Cardiac fibroblast (primary cell): ENCODE measurements around the gene ATXN1.

Experiments
- DNase-seq, 2 donors: peaks; one replicate each; pipeline versions ENCODE4 v3.0.0 to v3.0.0-alpha.2; 2010; ENCODE audit warnings: low read depth in 2 of 2
- H3K4me3 ChIP-seq, 2 donors: replicated peaks in 1 of 2; 1 replicate in 1 of 2; 2 replicates in 1 of 2; pipeline ENCODE4 v1.5.1; 2011; ENCODE audit warnings: low read depth in 2 of 2, low read length in 2 of 2, mild to moderate bottlenecking in 2 of 2, moderate library complexity in 1 of 2
- TF ChIP-seq, protein P1 (sequence below): IDR thresholded peaks from one replicate; pipeline ENCODE4 v1.5.1; 2011; ENCODE audit warnings: low read depth, mild to moderate bottlenecking, low read length, inconsistent platforms

ATXN1 gene

DNA sequence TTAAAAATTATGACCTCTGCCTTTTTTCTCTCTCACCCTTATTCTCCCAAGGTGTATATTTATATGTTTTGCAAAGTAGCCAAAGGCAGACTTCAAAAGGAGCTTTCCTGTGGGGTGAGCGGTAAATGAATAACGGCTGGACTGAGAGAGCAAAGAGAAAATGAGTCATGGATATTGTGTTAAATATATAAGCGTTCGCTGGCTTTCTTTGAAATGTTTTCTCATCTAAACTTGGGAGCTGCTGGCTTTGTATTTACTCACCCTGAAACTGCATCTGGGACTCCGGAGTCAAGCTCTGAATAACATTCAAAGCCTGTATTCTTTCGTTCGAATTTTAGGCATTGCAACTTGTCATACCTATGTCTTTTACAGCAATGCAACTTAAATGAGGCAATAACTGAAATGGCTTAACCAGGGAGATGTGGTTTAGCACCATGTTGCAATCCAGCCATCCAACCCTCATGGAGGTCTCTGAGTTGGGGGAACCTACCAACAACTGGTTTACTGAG lies 32.0 kb downstream of the ATXN1 start:
- DNase-seq: peak in 1 of 2 donors; percentile 70
- TF ChIP-seq, protein P1, sequence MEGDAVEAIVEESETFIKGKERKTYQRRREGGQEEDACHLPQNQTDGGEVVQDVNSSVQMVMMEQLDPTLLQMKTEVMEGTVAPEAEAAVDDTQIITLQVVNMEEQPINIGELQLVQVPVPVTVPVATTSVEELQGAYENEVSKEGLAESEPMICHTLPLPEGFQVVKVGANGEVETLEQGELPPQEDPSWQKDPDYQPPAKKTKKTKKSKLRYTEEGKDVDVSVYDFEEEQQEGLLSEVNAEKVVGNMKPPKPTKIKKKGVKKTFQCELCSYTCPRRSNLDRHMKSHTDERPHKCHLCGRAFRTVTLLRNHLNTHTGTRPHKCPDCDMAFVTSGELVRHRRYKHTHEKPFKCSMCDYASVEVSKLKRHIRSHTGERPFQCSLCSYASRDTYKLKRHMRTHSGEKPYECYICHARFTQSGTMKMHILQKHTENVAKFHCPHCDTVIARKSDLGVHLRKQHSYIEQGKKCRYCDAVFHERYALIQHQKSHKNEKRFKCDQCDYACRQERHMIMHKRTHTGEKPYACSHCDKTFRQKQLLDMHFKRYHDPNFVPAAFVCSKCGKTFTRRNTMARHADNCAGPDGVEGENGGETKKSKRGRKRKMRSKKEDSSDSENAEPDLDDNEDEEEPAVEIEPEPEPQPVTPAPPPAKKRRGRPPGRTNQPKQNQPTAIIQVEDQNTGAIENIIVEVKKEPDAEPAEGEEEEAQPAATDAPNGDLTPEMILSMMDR: no peak
- no peak overlapping the region for H3K4me3 ChIP-seq

DNA sequence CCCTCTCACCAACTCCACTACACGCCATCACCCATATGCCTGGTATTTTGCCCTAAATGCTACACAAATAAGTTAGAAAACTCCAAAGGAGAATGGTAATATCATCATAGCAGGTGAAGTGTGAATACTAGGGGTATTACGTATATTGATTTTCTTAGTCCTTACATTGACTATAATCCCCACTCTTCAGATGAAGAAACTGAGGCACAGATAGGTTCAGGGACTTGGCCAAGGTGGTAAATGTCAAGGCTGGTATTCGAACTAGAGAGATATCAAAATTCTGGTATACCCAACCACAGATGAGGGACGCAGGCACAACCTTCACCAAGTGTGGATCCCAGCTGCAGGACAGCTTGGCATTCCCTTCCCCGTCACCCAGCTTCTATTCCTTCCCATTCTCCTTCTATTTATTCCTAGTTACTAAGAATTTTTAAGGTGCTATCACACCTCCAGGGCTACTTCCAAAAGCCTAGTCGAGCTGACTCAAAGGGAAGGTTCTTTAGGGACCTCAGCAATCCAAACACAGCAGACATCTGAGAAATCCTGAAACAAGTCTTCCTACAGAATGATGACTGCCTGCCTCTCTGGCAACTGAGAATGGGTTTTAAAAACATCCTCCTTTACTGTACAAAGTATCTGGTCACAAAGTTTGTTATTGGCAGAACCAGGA lies 32.6 kb downstream of the ATXN1 start:
- TF ChIP-seq, protein P1: no peak
- H3K4me3 ChIP-seq: no peak overlapping the region
- no peak for DNase-seq

DNA sequence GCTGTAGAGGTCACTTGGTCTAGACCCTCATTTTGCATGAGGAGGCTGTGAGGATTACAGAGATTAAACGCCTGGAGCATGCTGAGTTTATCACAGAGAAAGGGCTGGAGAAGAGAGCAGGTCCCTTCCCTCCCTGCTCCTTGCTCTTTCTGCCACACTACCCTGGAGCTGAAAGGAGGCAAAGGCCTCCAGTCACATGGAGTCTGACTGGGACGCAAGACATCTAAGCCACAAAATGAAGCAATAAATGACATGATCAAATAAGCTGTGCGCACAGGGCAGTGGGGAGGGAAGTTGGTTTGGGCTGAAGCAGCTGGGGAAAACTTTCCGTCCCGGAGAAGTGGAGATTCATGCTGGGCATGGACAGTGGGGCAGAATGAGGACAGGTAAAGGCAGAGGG lies 33.3 kb downstream of the ATXN1 start:
- no peak overlapping the region for H3K4me3 ChIP-seq
- DNase-seq: no peak
- TF ChIP-seq, protein P1: no peak

DNA sequence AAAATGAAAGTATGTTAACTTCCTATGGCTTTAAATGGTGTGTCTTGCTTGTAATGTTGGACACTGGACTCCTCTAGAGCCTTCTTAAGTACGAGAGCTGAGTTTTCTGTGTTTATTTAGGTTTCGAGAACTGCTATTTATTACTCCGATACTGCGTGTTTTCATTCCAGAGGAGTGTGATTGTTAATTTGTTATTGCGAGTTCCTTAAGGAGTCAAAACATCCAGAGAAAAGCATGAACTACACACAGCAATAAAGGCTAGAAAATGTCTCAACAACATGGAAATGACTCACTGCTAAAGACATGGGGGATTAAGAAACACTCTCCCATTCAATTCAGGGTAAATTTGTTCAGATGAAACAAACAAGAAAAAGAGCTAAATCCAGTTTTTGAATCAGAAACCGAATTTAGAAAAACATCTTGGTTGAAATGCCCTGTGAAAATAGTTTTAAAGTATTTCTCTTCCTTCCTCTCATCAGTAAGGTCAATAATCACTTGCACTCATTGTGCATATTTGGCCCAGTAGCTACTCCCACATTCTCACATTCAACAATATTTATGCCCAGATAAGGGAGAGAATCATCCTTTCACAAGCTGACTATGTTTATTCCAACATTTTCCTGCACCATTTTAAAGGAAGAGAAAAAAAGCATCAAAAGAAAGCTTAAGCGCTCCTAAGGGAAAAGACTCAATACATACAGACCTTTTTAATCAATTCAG lies 36.0 kb downstream of the ATXN1 start:
- TF ChIP-seq, protein P1: no peak
- DNase-seq: peak; percentile 76 to 87
- H3K4me3 ChIP-seq: peak overlapping the region in 1 of 2 donors; percentile 32

DNA sequence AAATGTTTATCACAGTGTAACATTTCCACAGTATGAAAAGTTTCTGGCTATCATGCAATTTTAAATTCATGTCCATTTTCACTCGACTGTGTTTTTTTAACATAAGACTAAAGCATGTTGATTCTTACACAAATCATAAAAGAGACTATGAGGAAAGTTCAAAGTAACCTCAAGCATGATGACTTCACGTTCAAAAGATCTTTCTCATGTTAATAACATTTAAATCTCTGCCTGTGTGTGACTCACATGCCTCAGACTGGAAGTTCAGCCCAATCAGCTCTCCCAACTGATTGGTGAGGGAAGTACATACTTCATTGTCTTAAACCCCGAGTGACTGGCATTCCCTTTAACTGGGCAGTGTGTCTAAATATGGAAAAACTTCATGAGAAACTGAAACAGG lies 37.4 kb downstream of the ATXN1 start:
- no peak overlapping the region for H3K4me3 ChIP-seq
- peak; percentile 88 to 96 for DNase-seq
- TF ChIP-seq, protein P1: no peak

DNA sequence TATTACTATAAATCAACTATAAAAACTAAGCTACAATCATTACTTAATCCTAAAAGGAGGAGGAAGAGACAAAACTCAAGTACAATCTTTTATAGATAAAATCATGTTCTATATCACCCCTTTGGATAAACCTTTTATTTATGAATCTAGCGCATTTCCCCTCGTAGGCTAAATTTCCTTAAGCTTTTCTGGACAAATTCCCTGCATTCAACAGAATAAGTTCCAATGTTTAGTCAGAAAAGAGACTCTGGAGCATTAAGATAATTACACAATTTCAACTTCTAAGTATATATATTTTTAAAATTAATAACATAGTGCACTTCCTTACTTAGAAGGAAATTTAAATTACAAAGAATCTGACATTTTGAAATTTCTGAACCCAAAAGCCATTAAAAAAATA lies 37.9 kb downstream of the ATXN1 start:
- DNase-seq: no peak
- H3K4me3 ChIP-seq: no peak overlapping the region
- TF ChIP-seq, protein P1: no peak
